Cardiac fibroblast (primary cell): Measurements from ENCODE around the gene ARF6.
"Not testable (repeated sequence)": the region's sequence is repeated elsewhere in the genome, so short reads cannot be mapped to it uniquely, and the experiment has no call there.

ENCODE experiments used
- DNase-seq, 2 donors: peaks; one replicate each; pipeline versions ENCODE4 v3.0.0 to v3.0.0-alpha.2; 2010; ENCODE audit warnings: low read depth in 2 of 2
- H3K4me3 ChIP-seq, 2 donors: replicated peaks in 1 of 2; 1 replicate in 1 of 2; 2 replicates in 1 of 2; pipeline ENCODE4 v1.5.1; 2011; ENCODE audit warnings: low read depth in 2 of 2, low read length in 2 of 2, mild to moderate bottlenecking in 2 of 2, moderate library complexity in 1 of 2
- TF ChIP-seq, protein P1 (sequence below): IDR thresholded peaks from one replicate; pipeline ENCODE4 v1.5.1; 2011; ENCODE audit warnings: low read depth, mild to moderate bottlenecking, low read length, inconsistent platforms

ARF6 gene

DNA sequence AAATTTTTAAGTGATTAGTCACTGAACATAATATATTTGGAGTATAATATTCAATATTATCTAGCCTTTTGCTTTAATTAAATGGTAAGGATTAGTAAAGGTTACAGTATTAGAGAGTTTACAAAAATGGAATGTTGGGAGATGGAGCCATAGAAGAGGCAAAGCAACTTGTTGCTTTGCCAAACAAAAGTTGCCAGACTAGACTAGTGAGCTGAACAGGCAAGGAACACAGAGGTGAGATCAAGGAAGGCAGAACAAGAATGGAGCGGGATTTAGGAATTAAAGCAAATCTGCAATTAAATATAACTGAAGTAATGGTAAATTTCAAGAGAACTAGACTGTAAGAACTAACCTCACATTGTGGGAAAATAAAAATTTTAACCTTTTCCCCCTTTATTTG is 5.1 kb downstream of the ARF6 start:
- DNase-seq: no peak
- H3K4me3 ChIP-seq: no peak overlapping the region
- TF ChIP-seq, protein P1, sequence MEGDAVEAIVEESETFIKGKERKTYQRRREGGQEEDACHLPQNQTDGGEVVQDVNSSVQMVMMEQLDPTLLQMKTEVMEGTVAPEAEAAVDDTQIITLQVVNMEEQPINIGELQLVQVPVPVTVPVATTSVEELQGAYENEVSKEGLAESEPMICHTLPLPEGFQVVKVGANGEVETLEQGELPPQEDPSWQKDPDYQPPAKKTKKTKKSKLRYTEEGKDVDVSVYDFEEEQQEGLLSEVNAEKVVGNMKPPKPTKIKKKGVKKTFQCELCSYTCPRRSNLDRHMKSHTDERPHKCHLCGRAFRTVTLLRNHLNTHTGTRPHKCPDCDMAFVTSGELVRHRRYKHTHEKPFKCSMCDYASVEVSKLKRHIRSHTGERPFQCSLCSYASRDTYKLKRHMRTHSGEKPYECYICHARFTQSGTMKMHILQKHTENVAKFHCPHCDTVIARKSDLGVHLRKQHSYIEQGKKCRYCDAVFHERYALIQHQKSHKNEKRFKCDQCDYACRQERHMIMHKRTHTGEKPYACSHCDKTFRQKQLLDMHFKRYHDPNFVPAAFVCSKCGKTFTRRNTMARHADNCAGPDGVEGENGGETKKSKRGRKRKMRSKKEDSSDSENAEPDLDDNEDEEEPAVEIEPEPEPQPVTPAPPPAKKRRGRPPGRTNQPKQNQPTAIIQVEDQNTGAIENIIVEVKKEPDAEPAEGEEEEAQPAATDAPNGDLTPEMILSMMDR: no peak

DNA sequence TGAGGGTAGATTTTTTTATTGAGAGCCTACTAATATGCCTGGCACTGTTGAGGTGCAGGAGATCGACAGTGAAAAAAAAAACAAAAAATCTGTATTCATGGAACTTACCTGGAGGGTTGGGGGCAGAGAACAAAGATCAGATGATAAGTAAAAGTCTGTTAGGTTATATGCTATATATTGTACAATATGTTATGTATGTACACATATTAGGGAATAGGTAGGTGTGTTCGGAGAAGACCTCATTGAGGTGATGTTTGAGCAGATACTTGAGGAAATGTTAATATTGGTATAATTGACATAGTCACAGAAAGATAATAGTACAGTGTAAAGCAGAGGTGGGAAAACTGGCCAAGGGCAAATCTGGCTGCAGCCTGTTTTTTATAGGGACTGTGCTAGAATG is 5.6 kb downstream of the ARF6 start:
- DNase-seq: no peak
- TF ChIP-seq, protein P1: no peak
- H3K4me3 ChIP-seq: no peak overlapping the region

DNA sequence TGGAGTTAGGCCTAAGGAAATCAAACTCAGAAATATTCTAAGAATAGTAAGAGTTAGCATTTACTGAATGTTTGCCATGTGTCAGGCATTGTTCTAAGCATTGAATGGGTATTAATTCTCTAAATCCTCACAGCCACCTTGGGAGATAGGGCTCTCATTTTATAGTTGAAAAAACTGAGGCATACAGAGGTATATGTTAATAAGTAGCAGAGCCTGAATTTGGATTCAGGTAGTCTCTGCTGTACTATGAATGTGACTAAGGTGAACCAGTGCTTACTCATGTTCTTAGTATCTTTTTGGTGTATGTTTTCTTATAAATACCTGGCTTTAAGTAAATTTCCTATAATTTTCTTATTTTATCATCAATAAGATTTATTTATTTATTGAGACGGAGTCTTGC is 8.1 kb downstream of the ARF6 start:
- no peak overlapping the region for H3K4me3 ChIP-seq
- no peak for DNase-seq
- TF ChIP-seq, protein P1: no peak

DNA sequence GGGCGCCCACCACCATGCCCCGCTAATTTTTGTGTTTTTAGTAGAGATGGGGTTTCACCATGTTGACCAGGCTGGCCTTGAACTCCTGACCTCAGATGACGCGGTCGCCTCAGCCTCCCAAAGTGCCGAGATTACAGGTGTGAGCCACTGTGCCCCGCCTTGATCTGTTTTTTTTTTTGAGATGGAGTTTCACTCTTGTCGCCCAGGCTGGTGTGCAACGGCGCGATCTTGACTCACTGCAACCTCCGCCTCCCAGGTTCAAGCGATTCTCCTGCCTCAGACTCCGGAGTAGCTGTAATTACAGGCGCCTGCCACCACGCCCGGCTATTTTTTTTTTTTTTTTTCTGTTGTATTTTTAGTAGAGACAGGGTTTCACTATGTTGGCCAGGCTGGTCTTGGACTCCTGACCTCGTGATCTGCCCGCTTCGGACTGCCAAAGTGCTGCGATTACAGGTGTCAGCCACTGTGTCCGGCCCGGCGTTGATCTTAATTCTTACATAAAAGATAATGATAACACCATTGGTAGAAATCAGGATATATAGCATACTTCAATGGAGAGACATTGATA is 9.9 kb downstream of the ARF6 start:
- not testable (repeated sequence) for H3K4me3 ChIP-seq, DNase-seq

DNA sequence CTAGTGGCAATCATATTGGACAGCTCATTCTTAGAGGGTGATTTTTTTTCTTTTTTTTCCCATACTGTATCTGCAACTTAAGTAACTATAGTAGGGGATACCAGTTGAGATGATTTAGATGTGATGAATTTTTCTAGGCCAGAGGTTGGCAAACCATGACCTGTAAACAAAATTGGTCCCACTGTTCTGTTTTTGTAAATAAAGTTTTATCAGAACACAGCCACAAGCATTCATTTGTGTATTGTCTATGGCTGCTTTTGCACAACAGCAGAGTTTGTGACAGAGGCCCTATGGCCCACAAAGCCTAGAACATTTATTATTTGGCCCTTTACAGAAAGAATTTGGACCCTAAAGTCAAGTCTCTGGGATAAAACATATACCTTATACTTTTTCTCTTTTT is 11.4 kb downstream of the ARF6 start:
- no peak for DNase-seq
- TF ChIP-seq, protein P1: no peak
- H3K4me3 ChIP-seq: no peak overlapping the region

DNA sequence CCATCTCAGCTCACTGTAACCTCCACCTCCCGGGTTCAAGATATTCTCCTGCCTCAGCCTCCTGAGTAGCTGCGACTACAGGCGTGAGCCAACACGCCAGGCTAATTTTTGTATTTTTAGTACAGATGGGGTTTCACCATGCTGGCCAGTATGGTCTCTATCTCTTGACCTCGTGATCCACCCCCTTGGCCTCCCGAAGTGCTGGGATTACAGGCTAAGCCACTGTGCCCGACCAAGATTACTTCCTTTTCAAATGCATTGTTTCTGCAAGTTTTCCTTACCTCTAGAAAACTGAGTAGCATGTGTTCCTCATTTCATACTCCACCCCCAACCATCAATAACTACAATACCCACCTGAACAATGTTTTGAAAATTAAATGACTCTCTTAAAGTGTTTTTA is 13.1 kb downstream of the ARF6 start:
- no peak overlapping the region for H3K4me3 ChIP-seq
- no peak for DNase-seq
- TF ChIP-seq, protein P1: no peak

DNA sequence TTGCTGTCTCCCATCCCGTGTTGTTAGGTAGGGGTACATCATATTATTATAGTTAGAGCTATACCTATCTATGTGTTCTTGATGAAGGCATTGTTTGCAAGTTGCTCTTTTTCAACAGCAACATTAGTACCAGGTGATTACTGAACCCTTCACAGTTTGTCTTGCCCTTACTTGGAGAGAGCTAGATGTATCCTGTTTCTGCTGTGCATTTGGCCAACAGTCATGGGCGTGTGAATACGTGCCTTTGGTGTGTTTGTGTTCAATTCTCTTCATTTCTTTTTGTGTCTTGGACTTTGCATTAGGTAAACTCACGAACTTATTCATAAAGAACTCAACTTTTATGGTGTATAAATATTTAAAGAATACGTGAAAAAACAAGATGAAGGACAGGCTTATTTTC is 14.3 kb downstream of the ARF6 start:
- no peak for DNase-seq
- H3K4me3 ChIP-seq: no peak overlapping the region
- TF ChIP-seq, protein P1: no peak
